H1 (cell line): ENCODE data around the gene CLDN3. TPM values are rescaled to one million over a fixed set of nuclear protein-coding genes. Genes with fewer than 3 reads are reported as not detected.

Experiments used
- CTCF ChIA-PET: fragments of 300-600 bp; sonication (Branson Sonifier 250); formaldehyde crosslinking; loops from one replicate; lab custom pipeline; 2021; ENCODE audit not compliant: partially characterized antibody; lab: Charles Lee
- POLR2A ChIA-PET: fragments of 300-600 bp; sonication (Branson Sonifier 250); formaldehyde crosslinking; loops from one replicate; lab custom pipeline; 2021; ENCODE audit warnings: inconsistent platforms; ENCODE audit not compliant: partially characterized antibody; lab: Charles Lee
- DNase-seq, 2 experiments: peaks; one replicate each; pipeline versions ENCODE4 v3.0.0 to v3.0.0-alpha.2; 2010 to 2022; ENCODE audit warnings: low spot score in 2 of 2, low read depth in 1 of 2, mixed read lengths in 1 of 2
- FAIRE-seq: peaks from 2 replicates; lab custom pipeline; 2011; peaks lifted over from hg19 to GRCh38; lab: Jason Lieb, UNC
- H2AFZ ChIP-seq: 2 replicates; pipeline ENCODE4 v1.8.1; 2012; ENCODE audit warnings: low read length, inconsistent platforms
- H2AK5ac ChIP-seq: 2 replicates; pipeline ENCODE4 v1.6.1; 2013; ENCODE audit warnings: low read depth, low read length
- H2BK120ac ChIP-seq: replicated peaks from 2 replicates; pipeline ENCODE3; 2013; ENCODE audit warnings: low read depth, low read length, inconsistent platforms
- H2BK12ac ChIP-seq: 2 replicates; pipeline ENCODE4 v1.6.1; 2013; ENCODE audit warnings: low read depth, low read length
- H2BK15ac ChIP-seq: 2 replicates; pipeline ENCODE4 v1.6.1; 2013; ENCODE audit warnings: low read length
- H2BK20ac ChIP-seq: 2 replicates; pipeline ENCODE4 v1.6.1; 2013; ENCODE audit warnings: low read length
- H2BK5ac ChIP-seq: 2 replicates; pipeline ENCODE4 v1.6.1; 2013; ENCODE audit warnings: low read depth, low read length
- H3K14ac ChIP-seq: 2 replicates; pipeline ENCODE4 v1.6.1; 2013; ENCODE audit warnings: inconsistent platforms; ENCODE audit not compliant: insufficient read length
- H3K18ac ChIP-seq: 2 replicates; pipeline ENCODE4 v1.6.1; 2013; ENCODE audit warnings: low read length; ENCODE audit errors: extremely low read depth
- H3K23ac ChIP-seq: 2 replicates; pipeline ENCODE4 v1.6.1; 2013; ENCODE audit warnings: inconsistent platforms; ENCODE audit not compliant: insufficient read length
- H3K23me2 ChIP-seq: 2 replicates; pipeline ENCODE4 v1.6.1; 2013; ENCODE audit warnings: low read depth, low read length
- H3K27ac ChIP-seq: 2 replicates; pipeline ENCODE4 v1.6.1; 2011; ENCODE audit warnings: low read depth, low read length, inconsistent platforms
- H3K27me3 ChIP-seq, 4 experiments: replicated peaks in 1 of 4; 1 replicate in 1 of 4; 2 replicates in 3 of 4; pipeline versions ENCODE4 v1.6.1 to v1.8.1; 2011 to 2013; ENCODE audit warnings: low read length in 3 of 4, mild to moderate bottlenecking in 3 of 4, inconsistent platforms in 2 of 4, mixed read lengths in 2 of 4, moderate library complexity in 1 of 4; ENCODE audit not compliant: control insufficient read depth in 3 of 4, insufficient read depth in 3 of 4; ENCODE audit errors: extremely low read depth in 1 of 4
- H3K36me3 ChIP-seq, 4 experiments: 2 replicates each; pipeline versions ENCODE4 v1.6.1 to v1.8.1; 2011 to 2013; ENCODE audit warnings: mild to moderate bottlenecking in 4 of 4, low read length in 3 of 4, moderate library complexity in 2 of 4, control low read depth in 1 of 4, inconsistent platforms in 1 of 4; ENCODE audit not compliant: insufficient read depth in 4 of 4, control insufficient read depth in 2 of 4
- H3K4ac ChIP-seq: replicated peaks from 2 replicates; pipeline ENCODE3; 2013; ENCODE audit warnings: low read length, low read depth, mixed read lengths, inconsistent platforms; ENCODE audit not compliant: insufficient read length
- H3K4me1 ChIP-seq, 4 experiments: replicated peaks in 1 of 4; 1 replicate in 1 of 4; 2 replicates in 3 of 4; pipeline versions ENCODE4 v1.6.1 to v1.8.1; 2011 to 2013; ENCODE audit warnings: low read length in 3 of 4, inconsistent platforms in 2 of 4, mixed read lengths in 1 of 4; ENCODE audit not compliant: insufficient read depth in 4 of 4, control insufficient read depth in 3 of 4
- H3K4me2 ChIP-seq, 2 experiments: 2 replicates each; pipeline versions ENCODE4 v1.6.1 to v1.8.1; 2011 to 2013; ENCODE audit warnings: low read depth in 2 of 2, low read length in 2 of 2, control low read depth in 1 of 2, inconsistent platforms in 1 of 2, mild to moderate bottlenecking in 1 of 2; ENCODE audit not compliant: insufficient read depth in 1 of 2
- H3K4me3 ChIP-seq, 4 experiments: fragments of 200-600, 300-600 bp in 1 of 4; sonication (generic), shearing (Covaris generic), sonication (Bioruptor Twin) in 1 of 4; 2 replicates each; pipeline versions ENCODE4 v1.5.1 to v1.8.1; 2011 to 2016; ENCODE audit warnings: low read length in 4 of 4, low read depth in 3 of 4, control low read depth in 2 of 4, inconsistent platforms in 2 of 4, mild to moderate bottlenecking in 2 of 4, mixed read lengths in 1 of 4, moderate library complexity in 1 of 4; ENCODE audit not compliant: insufficient read depth in 2 of 4; ENCODE audit errors: extremely low read depth in 1 of 4
- H3K56ac ChIP-seq: replicated peaks from 2 replicates; pipeline ENCODE3; 2013; ENCODE audit warnings: low read depth, mild to moderate bottlenecking, mixed read lengths, low read length, inconsistent platforms; ENCODE audit not compliant: insufficient read length
- H3K79me1 ChIP-seq: 2 replicates; pipeline ENCODE4 v1.6.1; 2013; ENCODE audit warnings: low read depth, low read length, control low read depth
- H3K79me2 ChIP-seq, 2 experiments: 2 replicates each; pipeline versions ENCODE4 v1.6.1 to v1.8.1; 2012 to 2013; ENCODE audit warnings: low read length in 2 of 2, mild to moderate bottlenecking in 2 of 2, inconsistent platforms in 1 of 2; ENCODE audit not compliant: insufficient read depth in 2 of 2, control insufficient read depth in 1 of 2
- H3K9ac ChIP-seq, 4 experiments: replicated peaks in 1 of 4; 1 replicate in 1 of 4; 2 replicates in 3 of 4; pipeline versions ENCODE4 v1.6.1 to v1.8.1; 2011 to 2013; ENCODE audit warnings: low read depth in 3 of 4, low read length in 3 of 4, control low read depth in 2 of 4, mild to moderate bottlenecking in 2 of 4, moderate library complexity in 2 of 4, inconsistent platforms in 1 of 4; ENCODE audit errors: extremely low read depth in 1 of 4
- H3K9me3 ChIP-seq, 2 experiments: 2 replicates each; pipeline versions ENCODE4 v1.6.1 to v1.8.1; 2012 to 2013; ENCODE audit warnings: mild to moderate bottlenecking in 2 of 2, moderate library complexity in 2 of 2, control low read depth in 1 of 2, inconsistent platforms in 1 of 2, low read depth in 1 of 2, low read length in 1 of 2, mixed read lengths in 1 of 2; ENCODE audit not compliant: insufficient read depth in 2 of 2
- H4K20me1 ChIP-seq, 2 experiments: replicated peaks in 1 of 2; 2 replicates each; pipeline versions ENCODE3 to v1.8.1; 2011 to 2013; ENCODE audit warnings: inconsistent platforms in 2 of 2, low read length in 2 of 2, mild to moderate bottlenecking in 1 of 2; ENCODE audit not compliant: insufficient read depth in 2 of 2, control insufficient read depth in 1 of 2
- H4K5ac ChIP-seq: 2 replicates; pipeline ENCODE4 v1.6.1; 2013; ENCODE audit warnings: low read length, low read depth, mixed read lengths, inconsistent platforms; ENCODE audit not compliant: insufficient read length
- H4K8ac ChIP-seq: 2 replicates; pipeline ENCODE4 v1.8.0; 2013; ENCODE audit warnings: mild to moderate bottlenecking, moderate library complexity, low read length, inconsistent platforms; ENCODE audit not compliant: insufficient read depth; ENCODE audit errors: extremely low read depth
- H4K91ac ChIP-seq: replicated peaks from 2 replicates; pipeline ENCODE3; 2013; ENCODE audit warnings: low read length, mixed read lengths, inconsistent platforms; ENCODE audit not compliant: insufficient read length
- RFX5 ChIP-seq: IDR thresholded peaks from 2 replicates; pipeline ENCODE4 v1.6.1; 2011; ENCODE audit warnings: low read depth, low read length, improper control_type of control experiment, borderline replicate concordance
- SRF ChIP-seq: IDR thresholded peaks from 2 replicates; pipeline ENCODE4 v1.6.1; 2011; ENCODE audit warnings: mild to moderate bottlenecking, low read depth, low read length, moderate library complexity
- WGBS, 2 experiments: shearing (Covaris generic) in 1 of 2; methylation state at CpG; one replicate each; pipeline versions ENCODE4 v1.1.6 to v1.1.7; 2013 to 2015; ENCODE audit warnings: low lambda C conversion rate in 2 of 2, mixed read lengths in 2 of 2, inconsistent platforms in 1 of 2, low coverage in 1 of 2, missing lambda C conversion rate in 1 of 2; ENCODE audit not compliant: insufficient replicate concordance in 2 of 2, insufficient coverage in 1 of 2, insufficient read length in 1 of 2; ENCODE audit errors: extremely low coverage in 1 of 2, missing lambda C conversion rate in 1 of 2; 5-methylcytosine and 5-hydroxymethylcytosine counted together
- polyA plus RNA-seq, 7 experiments: library from polyadenylated mRNA; depleted of rRNA in 3 of 7; stranded (reverse) in 5 of 7; unstranded in 2 of 7; fragments of >200 nt in 5 of 7; fragments of 200-250 nt in 2 of 7; gene quantifications; 1 replicate in 5 of 7; 2 replicates in 1 of 7; 4 replicates in 1 of 7; pipeline versions ENCODE4 v1.2.1 to v1.2.3, GENCODE V29; 2011 to 2013; ENCODE audit warnings: missing spikeins in 2 of 7, mixed read lengths in 2 of 7
- total RNA-seq: library from RNA; stranded (reverse); fragmentation: NEBNext Ultra II Directional; extraction: Animal tissue kit (Norgen Biotek cat#: 25700); gene quantifications from 2 replicates; pipeline ENCODE4 v1.2.1, GENCODE V29; 2021

The CLDN3 gene
- total and polyA plus RNA-seq, 2 of the 8 experiments (the other 6 are each of a cell fraction or from before 2014, with no cell fraction given), result 19.1 to 65.2 TPM

GRCh38 chr7:73739387-73739767 is 30.7 kb downstream of the CLDN3 start:
- peaks cover 8 to 20% of the 10 kb centered on the region in 2 experiments for H4K20me1 ChIP-seq
- H2AK5ac ChIP-seq, result 0 out of 2 replicates have a peak overlapping the region, but pooled peaks have one; percentile 71
- FAIRE-seq (no peak), DNase-seq (no peak)
- H2BK12ac ChIP-seq, result peak overlapping the region; percentile 82; the same call in 1 of the 2 replicates
- ChIA-PET POLR2A (interaction anchor here (1.0 to 9.6 kb wide), 11 partner anchors 9 to 167 kb away, joined by 3 to 82 read pairs (median 4); partner anchors contain the start of genes CLDN3, CLDN4, METTL27 and MLXIPL), CTCF (interaction anchor here (0.6 to 11.1 kb wide), 9 partner anchors 10 to 287 kb away, joined by 3 to 87 read pairs (median 4); no protein-coding TSS in a partner anchor)
- no peaks in the 10 kb centered on the region for H3K79me1 ChIP-seq
- H2BK5ac ChIP-seq, result peak overlapping the region; percentile 40; the same call in 1 of the 2 replicates
- peak overlapping the region; percentile 34 for H3K56ac ChIP-seq
- peaks cover 3 to 43% (median 25%) of the 10 kb centered on the region in 4 experiments for H3K4me1 ChIP-seq
- peaks cover 0 to 8% of the 10 kb centered on the region in 2 experiments; a peak in 1 of 4 replicates for H3K79me2 ChIP-seq
- H3K9me3 ChIP-seq, result no peaks in the 10 kb centered on the region
- TF ChIP-seq SRF (no peak), RFX5 (no peak)
- no peak overlapping the region for H3K4ac ChIP-seq
- peak overlapping the region; percentile 77 for H4K5ac ChIP-seq
- H3K14ac ChIP-seq, result no peak overlapping the region
- H3K4me3 ChIP-seq, result peak overlapping the region; percentile 70 to 93 (median 82)
- H3K36me3 ChIP-seq, result peaks cover 4 to 16% (median 8%) of the 10 kb centered on the region in 4 experiments; a peak in 5 of 8 replicates
- peak overlapping the region; percentile 65 to 85 for H3K4me2 ChIP-seq
- no peak overlapping the region for H2BK15ac ChIP-seq
- H3K23me2 ChIP-seq, result peaks cover 18% of the 10 kb centered on the region
- peak overlapping the region; percentile 87 for H3K18ac ChIP-seq
- H2AFZ ChIP-seq, result no peak overlapping the region
- H3K27me3 ChIP-seq, result peaks cover 0 to 2% (median 0%) of the 10 kb centered on the region in 4 experiments; a peak in 2 of 7 replicates
- no peak overlapping the region for H3K23ac ChIP-seq
- H2BK120ac ChIP-seq, result no peak overlapping the region
- no peak overlapping the region for H2BK20ac ChIP-seq
- H3K27ac ChIP-seq, result peak overlapping the region; percentile 91
- H4K8ac ChIP-seq, result peak overlapping the region; percentile 96; the same call in 1 of the 2 replicates
- peak overlapping the region; percentile 72 to 98 (median 92) for H3K9ac ChIP-seq
- 59% methylated on average over 13 of the region's 13 CpGs; no CpG with 5 or more reads in 1 of the 2 experiments for WGBS, 2 experiments
- H4K91ac ChIP-seq, result peak overlapping the region; percentile 50
